BLaER1 (cell line): ENCODE results near the gene INSR.
"Not testable (repeated sequence)": the region's sequence is repeated elsewhere in the genome, so short reads cannot be mapped to it uniquely, and the experiment has no call there.

ENCODE experiments used
- H3K27ac ChIP-seq: shearing (Covaris generic); formaldehyde crosslinking; 2 replicates; pipeline ENCODE4 v1.8.1; 2022
- H3K27me3 ChIP-seq: shearing (Covaris generic); formaldehyde crosslinking; 2 replicates; pipeline ENCODE4 v1.8.1; 2022
- H3K36me3 ChIP-seq: shearing (Covaris generic); formaldehyde crosslinking; 2 replicates; pipeline ENCODE4 v1.8.1; 2022
- H3K4me1 ChIP-seq: shearing (Covaris generic); formaldehyde crosslinking; 2 replicates; pipeline ENCODE4 v1.8.1; 2022
- H3K4me2 ChIP-seq: shearing (Covaris generic); formaldehyde crosslinking; 2 replicates; pipeline ENCODE4 v1.8.1; 2022
- H3K4me3 ChIP-seq: shearing (Covaris generic); formaldehyde crosslinking; 2 replicates; pipeline ENCODE4 v1.8.1; 2022
- H3K9ac ChIP-seq: shearing (Covaris generic); formaldehyde crosslinking; 2 replicates; pipeline ENCODE4 v1.8.1; 2022
- H3K9me3 ChIP-seq: shearing (Covaris generic); formaldehyde crosslinking; 2 replicates; pipeline ENCODE4 v1.8.1; 2022
- H4K20me1 ChIP-seq: shearing (Covaris generic); formaldehyde crosslinking; 2 replicates; pipeline ENCODE4 v1.8.1; 2022
- Cebpa-rat ChIP-seq: shearing (Covaris generic); IDR thresholded peaks from 2 replicates; pipeline ENCODE4 v1.8.1; 2022

INSR gene

DNA sequence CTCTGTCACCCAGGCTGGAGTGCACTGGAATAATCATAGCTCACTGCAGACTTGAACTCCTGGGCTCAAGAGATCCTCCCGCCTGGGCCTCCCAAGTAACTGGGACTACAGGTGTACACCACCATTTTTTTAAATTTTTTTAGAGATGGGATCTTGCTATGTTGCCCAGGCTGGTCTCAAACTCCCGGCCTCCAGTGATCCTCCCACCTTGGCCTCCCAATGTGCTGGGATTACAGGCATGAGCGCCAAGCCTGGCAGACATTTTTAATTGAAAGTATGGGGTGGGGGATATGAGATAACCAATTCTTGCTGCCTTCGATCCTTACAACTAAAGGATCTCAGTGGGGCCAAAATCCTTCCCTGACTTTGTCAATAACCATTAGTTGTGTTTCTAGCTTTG is 132.9 kb downstream of the INSR start:
- peaks cover 92% of the 10 kb centered on the region for H3K4me1 ChIP-seq
- H3K27ac ChIP-seq, result peak overlapping the region; percentile 62
- H3K36me3 ChIP-seq, result peaks cover 87% of the 10 kb centered on the region
- no peaks in the 10 kb centered on the region for H3K9me3 ChIP-seq
- H3K27me3 ChIP-seq, result no peaks in the 10 kb centered on the region
- H3K9ac ChIP-seq, result no peak overlapping the region
- no peaks in the 10 kb centered on the region for H4K20me1 ChIP-seq
- 0 out of 2 replicates have a peak overlapping the region, but pooled peaks have one; percentile 24 for H3K4me2 ChIP-seq
- no peak for TF ChIP-seq Cebpa-rat
- no peak overlapping the region for H3K4me3 ChIP-seq

GRCh38 chr19:7159105-7159933 is 134.9 kb downstream of the INSR start:
- Histone ChIP-seq H3K4me1 (peaks cover 88% of the 10 kb centered on the region), H3K9me3 (no peaks in the 10 kb centered on the region), H4K20me1 (no peaks in the 10 kb centered on the region), H3K9ac (peak overlapping the region; percentile 73), H3K27ac (peak overlapping the region; percentile 90), H3K4me3 (0 out of 2 replicates have a peak overlapping the region, but pooled peaks have one; percentile 10), H3K4me2 (peak overlapping the region; percentile 88), H3K27me3 (no peaks in the 10 kb centered on the region), H3K36me3 (peaks cover 90% of the 10 kb centered on the region)
- TF ChIP-seq Cebpa-rat, result peak; percentile 95

GRCh38 chr19:7153022-7153421 is 141.2 kb downstream of the INSR start:
- TF ChIP-seq Cebpa-rat, result no peak
- no peaks in the 10 kb centered on the region for H3K27me3 ChIP-seq
- no peak overlapping the region for H3K4me3 ChIP-seq
- H3K36me3 ChIP-seq, result peaks cover 94% of the 10 kb centered on the region
- H4K20me1 ChIP-seq, result no peaks in the 10 kb centered on the region
- peaks cover 75% of the 10 kb centered on the region for H3K4me1 ChIP-seq
- H3K4me2 ChIP-seq, result no peak overlapping the region
- no peak overlapping the region for H3K9ac ChIP-seq
- no peaks in the 10 kb centered on the region for H3K9me3 ChIP-seq
- H3K27ac ChIP-seq, result peak overlapping the region; percentile 20; the same call in 1 of the 2 replicates

- peaks cover 94% of the 10 kb centered on the region for H3K36me3 ChIP-seq
- no peaks in the 10 kb centered on the region for H4K20me1 ChIP-seq
- no peaks in the 10 kb centered on the region for H3K9me3 ChIP-seq
- H3K4me3 ChIP-seq, result no peak overlapping the region
- 0 out of 2 replicates have a peak overlapping the region, but pooled peaks have one; percentile 53 for H3K27ac ChIP-seq
- no peaks in the 10 kb centered on the region for H3K27me3 ChIP-seq
- TF ChIP-seq Cebpa-rat, result no peak
- H3K4me1 ChIP-seq, result peaks cover 71% of the 10 kb centered on the region
- no peak overlapping the region for H3K9ac ChIP-seq
- H3K4me2 ChIP-seq, result no peak overlapping the region
Measured at GRCh38 chr19:7152568-7152967, 141.6 kb downstream of the INSR start.

DNA sequence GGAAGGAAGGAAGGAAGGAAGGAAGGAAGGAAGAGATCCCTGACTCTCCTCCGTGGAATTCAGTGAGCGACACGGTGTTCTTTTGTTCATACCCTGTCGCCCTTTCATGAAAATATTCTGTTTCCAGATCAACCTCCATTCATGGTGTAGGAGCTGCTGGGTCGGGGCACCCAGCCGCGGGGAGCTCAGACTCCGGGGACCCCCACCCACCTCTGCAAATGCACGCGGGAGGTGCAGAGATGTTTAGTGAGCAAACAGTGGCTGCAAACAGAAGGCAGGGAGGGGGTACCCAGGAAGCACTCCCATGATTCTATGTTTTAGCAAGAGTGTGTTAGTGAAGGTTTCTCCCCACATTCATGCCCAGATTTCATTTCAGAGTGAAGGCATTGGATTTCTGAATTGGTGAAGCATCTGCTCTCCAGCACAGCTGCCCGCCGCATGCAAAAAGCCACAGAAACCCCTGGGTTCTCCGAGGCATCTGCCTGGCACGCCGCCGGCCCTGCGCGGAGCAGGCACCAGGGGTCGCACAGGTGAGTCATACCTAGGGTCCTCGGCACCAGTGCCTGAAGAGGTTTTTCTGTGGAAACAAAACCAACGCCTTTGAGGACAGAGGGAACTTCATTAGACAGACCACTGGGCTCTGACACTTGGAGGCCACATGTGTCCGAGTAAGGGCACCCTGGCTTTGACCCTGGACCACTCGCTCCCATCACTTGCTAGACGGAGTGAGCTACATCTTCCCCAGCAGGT is 144.1 kb downstream of the INSR start:
- Histone ChIP-seq H3K4me3 (no peak overlapping the region), H3K4me2 (peak overlapping the region; percentile 42), H4K20me1 (no peaks in the 10 kb centered on the region), H3K27ac (peak overlapping the region; percentile 11; the same call in 1 of the 2 replicates), H3K4me1 (peaks cover 57% of the 10 kb centered on the region), H3K9ac (no peak overlapping the region), H3K27me3 (no peaks in the 10 kb centered on the region), H3K36me3 (peaks cover 92% of the 10 kb centered on the region), H3K9me3 (peaks cover 4% of the 10 kb centered on the region; the same call in 1 of the 2 replicates)
- no peak for TF ChIP-seq Cebpa-rat

DNA sequence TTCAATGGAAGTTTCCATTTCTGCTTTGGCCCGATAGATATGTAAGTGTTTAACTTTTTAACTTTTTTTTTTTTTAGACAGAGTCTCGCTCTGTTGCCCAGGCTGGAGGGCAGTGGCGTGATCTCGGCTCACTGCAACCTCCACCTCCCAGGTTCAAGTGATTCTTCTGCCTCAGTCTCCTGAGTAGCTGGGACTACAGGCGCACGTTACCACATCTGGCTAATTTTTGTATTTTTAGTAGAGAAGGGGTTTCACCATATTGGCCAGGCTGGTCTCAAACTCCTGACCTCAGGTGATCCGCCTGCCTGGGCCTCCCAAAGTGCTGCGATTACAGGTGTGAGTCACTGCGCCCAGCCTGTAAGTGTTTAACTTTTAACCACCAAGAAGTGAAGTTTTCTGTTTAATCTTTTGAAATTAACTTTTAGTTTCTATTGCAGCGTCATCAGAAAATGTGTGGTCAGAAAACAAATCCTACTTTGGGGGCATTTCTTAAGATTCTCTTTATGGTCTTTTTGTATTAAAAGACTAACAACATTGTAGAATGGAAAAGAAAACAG is 147.0 kb downstream of the INSR start:
- not testable (repeated sequence) for H3K4me2 ChIP-seq, H4K20me1 ChIP-seq, H3K27ac ChIP-seq, H3K27me3 ChIP-seq, H3K9ac ChIP-seq, H3K4me3 ChIP-seq
- Histone ChIP-seq H3K9me3 (peaks cover 11% of the 10 kb centered on the region; the same call in 1 of the 2 replicates), H3K36me3 (peaks cover 81% of the 10 kb centered on the region), H3K4me1 (peaks cover 30% of the 10 kb centered on the region)

DNA sequence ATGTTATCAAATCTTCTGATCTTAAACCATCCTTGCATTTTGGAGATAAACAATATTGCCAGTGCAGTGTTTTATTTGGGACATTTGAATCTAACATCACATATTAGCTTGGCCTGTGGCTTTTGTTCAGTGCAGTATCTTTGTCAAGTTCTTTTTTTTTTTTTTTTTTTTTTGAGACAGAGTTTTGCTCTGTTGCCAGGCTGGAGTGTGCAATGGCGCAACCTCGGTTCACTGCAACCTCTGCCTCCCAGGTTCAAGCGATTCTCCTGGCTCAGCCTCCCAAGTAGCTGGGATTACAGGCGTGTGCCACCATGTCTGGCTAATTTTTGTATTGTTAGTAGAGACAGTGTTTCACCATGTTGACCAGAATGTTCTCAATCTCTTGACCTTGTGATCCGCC is 148.1 kb downstream of the INSR start:
- not testable (repeated sequence) for H3K4me3 ChIP-seq, H3K4me2 ChIP-seq, H3K9ac ChIP-seq, H3K27ac ChIP-seq, H3K27me3 ChIP-seq, H4K20me1 ChIP-seq
- Histone ChIP-seq H3K4me1 (peaks cover 18% of the 10 kb centered on the region), H3K36me3 (peaks cover 82% of the 10 kb centered on the region), H3K9me3 (peaks cover 11% of the 10 kb centered on the region; the same call in 1 of the 2 replicates)

DNA sequence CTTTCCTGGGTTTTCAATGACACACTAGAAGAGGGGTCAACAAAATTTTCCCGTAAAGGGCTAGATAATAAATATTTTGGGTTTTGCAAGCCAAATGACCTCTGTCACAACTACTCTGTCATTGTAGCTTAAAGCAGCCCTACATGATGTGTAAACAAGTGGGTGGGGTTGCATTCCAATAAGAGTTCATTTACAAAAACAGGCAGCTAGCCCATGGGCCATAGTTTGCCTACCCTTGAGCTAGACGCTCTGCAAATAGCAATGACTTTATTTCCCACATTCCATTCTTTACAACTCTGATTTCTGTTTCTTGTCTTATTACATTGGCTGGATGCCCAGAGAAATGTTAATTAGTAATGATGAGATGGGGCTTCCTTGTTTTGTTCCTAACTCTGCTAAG is 148.7 kb downstream of the INSR start:
- Histone ChIP-seq H3K4me3 (no peak overlapping the region), H3K9ac (no peak overlapping the region), H3K27ac (no peak overlapping the region), H3K4me1 (peaks cover 13% of the 10 kb centered on the region), H3K4me2 (no peak overlapping the region), H3K27me3 (no peaks in the 10 kb centered on the region), H3K36me3 (peaks cover 85% of the 10 kb centered on the region), H4K20me1 (no peaks in the 10 kb centered on the region), H3K9me3 (peaks cover 11% of the 10 kb centered on the region; the same call in 1 of the 2 replicates)
- TF ChIP-seq Cebpa-rat, result no peak

- Histone ChIP-seq H3K27me3 (no peaks in the 10 kb centered on the region), H4K20me1 (no peaks in the 10 kb centered on the region), H3K4me2 (no peak overlapping the region), H3K36me3 (peaks cover 86% of the 10 kb centered on the region), H3K4me3 (no peak overlapping the region), H3K4me1 (no peaks in the 10 kb centered on the region), H3K9me3 (peaks cover 11% of the 10 kb centered on the region; the same call in 1 of the 2 replicates), H3K27ac (no peak overlapping the region), H3K9ac (no peak overlapping the region)
- TF ChIP-seq Cebpa-rat, result no peak
Measured at GRCh38 chr19:7142771-7143170, 151.4 kb downstream of the INSR start.

DNA sequence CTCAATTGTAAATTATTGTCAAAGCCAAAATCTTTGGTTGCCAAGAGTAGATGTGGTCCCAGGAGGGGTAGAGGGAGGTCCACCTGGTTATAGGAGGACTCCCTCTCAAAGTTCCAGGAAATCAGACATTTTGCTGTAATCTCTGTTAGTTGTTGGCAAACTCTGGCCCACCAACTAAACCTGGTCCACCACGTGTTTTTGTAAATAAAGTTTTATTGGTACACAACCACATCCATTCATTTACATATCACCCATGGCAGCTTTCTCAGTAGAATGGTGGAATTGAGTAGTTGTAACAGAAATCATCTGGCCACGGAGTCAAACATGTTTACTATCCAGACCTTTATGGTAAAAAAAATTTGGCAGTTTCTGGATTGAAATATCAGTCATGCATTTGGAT is 154.1 kb downstream of the INSR start:
- H3K4me3 ChIP-seq, result no peak overlapping the region
- H3K36me3 ChIP-seq, result peaks cover 88% of the 10 kb centered on the region
- no peak overlapping the region for H3K27ac ChIP-seq
- no peak overlapping the region for H3K4me2 ChIP-seq
- no peak for TF ChIP-seq Cebpa-rat
- no peaks in the 10 kb centered on the region for H3K27me3 ChIP-seq
- H3K9me3 ChIP-seq, result 0 out of 2 replicates have a peak, but pooled peaks cover 7% of the 10 kb centered on the region
- H3K4me1 ChIP-seq, result peaks cover 5% of the 10 kb centered on the region; the same call in 1 of the 2 replicates
- no peak overlapping the region for H3K9ac ChIP-seq
- H4K20me1 ChIP-seq, result peaks cover 17% of the 10 kb centered on the region; the same call in 1 of the 2 replicates
